GM12874 (cell line): ENCODE measurements around the gene SSRP1.

Experiments used
- CTCF ChIP-seq: IDR thresholded peaks from 2 replicates; pipeline ENCODE4 v1.5.1; 2011; ENCODE audit warnings: low read depth, mild to moderate bottlenecking, control low read depth, low read length, moderate library complexity; ENCODE audit not compliant: insufficient read depth

The SSRP1 gene

GRCh38 chr11:57332694-57333440 lies 2.8 kb downstream of the SSRP1 start:
- TF ChIP-seq CTCF = no peak

- no peak for TF ChIP-seq CTCF
Observed at GRCh38 chr11:57331720-57332119, 4.0 kb downstream of the SSRP1 start.

DNA sequence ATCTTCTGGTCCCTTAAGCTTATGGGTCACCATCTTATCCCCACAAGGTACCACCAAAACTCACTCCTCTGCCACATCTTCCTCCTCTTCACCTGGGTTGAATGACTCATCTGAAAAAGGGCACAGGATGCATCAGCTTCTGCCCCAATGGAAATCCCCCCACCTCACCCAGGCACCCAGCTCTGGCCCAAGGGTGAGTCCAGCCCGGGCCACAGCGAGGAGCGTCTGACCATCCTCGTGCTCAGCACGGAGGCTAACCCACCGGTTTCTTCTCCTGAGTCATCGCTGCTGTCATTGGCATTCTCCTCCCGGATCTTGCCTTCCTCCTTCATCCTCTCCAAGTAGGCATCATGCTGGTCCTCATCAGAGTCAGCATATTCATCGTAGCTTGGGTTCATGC lies 5.7 kb downstream of the SSRP1 start:
- no peak for TF ChIP-seq CTCF

DNA sequence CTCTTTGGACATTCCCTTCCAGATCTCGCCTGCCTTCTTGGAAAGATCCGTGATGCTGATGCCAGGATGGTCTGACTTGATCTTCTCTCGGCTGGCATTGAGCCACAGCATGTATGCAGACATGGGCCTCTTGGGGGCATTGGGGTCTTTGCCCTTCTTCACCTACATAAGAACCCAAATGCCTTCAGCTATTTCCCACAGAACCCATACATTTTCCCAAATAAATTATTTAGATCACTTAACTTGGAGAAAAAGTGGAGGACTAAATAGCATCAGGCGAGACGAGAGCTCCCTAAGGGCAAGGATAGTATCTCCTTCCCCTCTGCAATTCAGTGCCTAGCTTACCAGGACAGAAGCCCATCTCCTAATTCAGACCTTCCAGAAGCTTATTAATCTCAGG lies 8.0 kb downstream of the SSRP1 start:
- TF ChIP-seq CTCF = no peak

DNA sequence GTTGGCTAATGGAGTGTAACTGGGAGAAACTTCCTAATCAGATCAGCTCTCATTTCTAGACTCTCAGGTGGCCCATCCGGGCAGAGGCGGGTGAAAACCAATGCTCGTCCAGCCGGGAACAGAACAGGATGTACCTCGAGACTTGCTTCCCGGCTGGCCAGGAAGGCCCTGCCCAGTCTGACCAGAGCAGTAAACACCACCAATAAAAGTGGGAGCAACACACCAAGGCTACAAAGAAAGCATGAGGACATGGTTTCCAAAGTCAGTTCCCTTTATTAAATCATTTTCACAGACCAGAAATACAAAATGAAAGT lies 10.0 kb downstream of the SSRP1 start:
- no peak for TF ChIP-seq CTCF

DNA sequence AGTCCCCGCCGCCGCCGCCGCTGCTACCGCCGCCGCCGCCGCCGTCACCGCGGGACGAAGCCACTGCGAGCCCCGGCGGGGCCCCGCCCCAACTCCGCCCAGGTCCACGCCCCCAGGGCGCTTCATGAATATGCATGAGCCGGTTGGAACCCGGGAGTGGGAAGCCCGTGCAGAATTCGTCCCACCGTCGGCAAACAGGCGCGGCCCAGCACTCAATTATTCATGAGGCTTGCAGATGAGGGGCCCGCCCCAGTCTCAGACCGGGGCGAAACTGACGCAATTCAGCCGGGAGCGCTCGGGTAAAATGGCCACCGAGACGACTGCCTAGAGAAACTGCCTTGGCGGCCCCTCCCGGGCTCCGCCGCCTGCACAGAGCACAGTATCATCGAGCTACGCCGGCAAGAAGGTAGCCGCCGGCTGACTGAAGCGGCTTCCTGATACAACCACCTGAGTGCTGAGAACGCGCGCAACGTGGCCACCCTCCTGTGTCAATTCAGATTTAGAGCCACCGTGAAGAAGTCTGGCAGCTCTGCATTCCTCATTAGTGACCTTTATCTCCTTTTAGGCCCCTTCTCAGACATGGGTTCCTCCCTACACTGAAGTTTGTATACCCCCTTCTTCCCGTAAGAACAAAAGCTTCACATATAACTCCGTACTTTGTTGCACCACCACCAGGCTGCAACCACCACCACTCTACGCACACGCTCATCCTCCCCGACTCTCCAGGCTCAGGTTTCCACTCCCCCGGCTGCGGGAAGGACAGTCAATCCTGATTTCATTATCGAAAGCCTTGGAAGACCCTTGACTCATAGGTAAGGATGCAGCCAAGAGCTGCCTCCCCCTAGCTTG lies 10.6 kb downstream of the SSRP1 start, which contains the start of gene TNKS1BP1:
TNKS1BP1 (minus strand) TSS at position 67 of the 849 bp plus-strand sequence. CDS start 3,067 bp downstream, outside the sequence.
- TF ChIP-seq CTCF = no peak

DNA sequence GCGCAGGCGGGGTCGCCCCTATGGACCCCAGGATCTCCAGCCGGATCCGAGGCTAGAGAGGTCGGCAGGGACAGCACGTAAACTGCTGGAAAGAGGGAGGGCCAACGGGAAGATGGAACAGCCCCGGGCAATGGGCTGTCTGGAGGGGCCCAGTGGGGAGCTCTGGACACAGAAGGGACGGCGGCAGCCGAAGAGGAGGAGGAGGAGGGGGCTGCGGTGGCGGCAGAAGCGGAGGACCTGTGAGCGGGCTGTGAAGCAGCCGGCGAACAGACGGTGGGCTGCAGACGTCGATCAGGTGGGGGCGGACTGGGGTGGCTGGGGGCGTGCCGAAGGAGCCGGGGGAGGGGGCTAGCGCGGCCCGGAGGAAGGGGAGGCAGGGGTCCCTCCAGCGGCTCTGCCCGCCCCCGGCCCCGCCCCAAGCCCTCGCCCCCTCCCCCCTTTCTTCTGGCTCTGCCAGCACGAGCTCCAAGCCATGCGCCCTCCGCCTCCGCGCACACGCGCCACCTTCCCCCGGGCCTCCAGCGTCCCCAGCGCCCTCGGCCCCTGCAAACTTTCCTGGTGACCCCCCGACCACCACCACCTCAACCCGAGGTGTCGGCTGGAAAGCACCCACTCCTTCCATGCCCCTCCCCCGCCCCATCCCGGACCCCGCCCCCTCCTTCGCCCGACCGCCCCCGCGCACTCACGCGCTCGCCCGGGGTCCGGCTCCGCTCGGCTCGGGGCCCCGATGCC lies 11.4 kb downstream of the SSRP1 start:
- TF ChIP-seq CTCF = no peak
